Coronary artery (tissue), 2 donors: ENCODE measurements around the gene SEC24A.
"Not testable (repeated sequence)": the region's sequence is repeated elsewhere in the genome, so short reads cannot be mapped to it uniquely, and the experiment has no call there.

Experiments
- DNase-seq: peaks from one replicate; pipeline ENCODE4 v3.0.0-alpha.2; 2017; ENCODE audit warnings: low spot score
- H3K27ac ChIP-seq, 2 donors: fragments of 200-600 bp; sonication (generic); one replicate each; pipeline ENCODE4 v1.5.1; 2016 to 2019
- H3K4me3 ChIP-seq: fragments of 200-600 bp; sonication (generic); 2 replicates; pipeline ENCODE4 v1.5.1; 2016; ENCODE audit warnings: mild to moderate bottlenecking, moderate library complexity
- TF ChIP-seq, protein P1 (sequence below): fragments of 200-600 bp; sonication (generic); IDR thresholded peaks from one replicate; pipeline ENCODE4 v1.5.1; 2019; ENCODE audit warnings: antibody characterized with exemption

SEC24A gene

DNA sequence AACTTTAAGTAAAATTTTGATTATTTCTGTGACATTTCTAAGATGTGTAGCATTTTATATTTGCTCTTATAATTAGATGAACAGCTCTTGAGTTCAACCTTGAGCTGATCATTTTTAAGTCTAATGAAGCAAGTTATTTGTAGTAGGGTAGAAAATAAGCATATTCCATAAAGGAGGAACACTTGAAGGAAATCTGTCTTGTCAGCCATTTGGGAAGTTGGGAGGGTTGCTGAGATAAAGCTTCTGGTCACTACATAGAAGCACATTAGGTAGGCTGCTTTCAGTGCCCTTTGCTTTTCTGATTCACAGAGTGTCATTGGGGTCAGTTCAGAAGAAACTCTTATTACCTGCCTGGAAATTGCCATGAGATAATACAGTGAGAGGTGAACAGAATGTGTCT, 44.1 kb downstream of the SEC24A start:
- TF ChIP-seq, protein P1, sequence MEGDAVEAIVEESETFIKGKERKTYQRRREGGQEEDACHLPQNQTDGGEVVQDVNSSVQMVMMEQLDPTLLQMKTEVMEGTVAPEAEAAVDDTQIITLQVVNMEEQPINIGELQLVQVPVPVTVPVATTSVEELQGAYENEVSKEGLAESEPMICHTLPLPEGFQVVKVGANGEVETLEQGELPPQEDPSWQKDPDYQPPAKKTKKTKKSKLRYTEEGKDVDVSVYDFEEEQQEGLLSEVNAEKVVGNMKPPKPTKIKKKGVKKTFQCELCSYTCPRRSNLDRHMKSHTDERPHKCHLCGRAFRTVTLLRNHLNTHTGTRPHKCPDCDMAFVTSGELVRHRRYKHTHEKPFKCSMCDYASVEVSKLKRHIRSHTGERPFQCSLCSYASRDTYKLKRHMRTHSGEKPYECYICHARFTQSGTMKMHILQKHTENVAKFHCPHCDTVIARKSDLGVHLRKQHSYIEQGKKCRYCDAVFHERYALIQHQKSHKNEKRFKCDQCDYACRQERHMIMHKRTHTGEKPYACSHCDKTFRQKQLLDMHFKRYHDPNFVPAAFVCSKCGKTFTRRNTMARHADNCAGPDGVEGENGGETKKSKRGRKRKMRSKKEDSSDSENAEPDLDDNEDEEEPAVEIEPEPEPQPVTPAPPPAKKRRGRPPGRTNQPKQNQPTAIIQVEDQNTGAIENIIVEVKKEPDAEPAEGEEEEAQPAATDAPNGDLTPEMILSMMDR: no peak
- DNase-seq: no peak
- Histone ChIP-seq H3K4me3 (no peak overlapping the region), H3K27ac (no peak overlapping the region)

DNA sequence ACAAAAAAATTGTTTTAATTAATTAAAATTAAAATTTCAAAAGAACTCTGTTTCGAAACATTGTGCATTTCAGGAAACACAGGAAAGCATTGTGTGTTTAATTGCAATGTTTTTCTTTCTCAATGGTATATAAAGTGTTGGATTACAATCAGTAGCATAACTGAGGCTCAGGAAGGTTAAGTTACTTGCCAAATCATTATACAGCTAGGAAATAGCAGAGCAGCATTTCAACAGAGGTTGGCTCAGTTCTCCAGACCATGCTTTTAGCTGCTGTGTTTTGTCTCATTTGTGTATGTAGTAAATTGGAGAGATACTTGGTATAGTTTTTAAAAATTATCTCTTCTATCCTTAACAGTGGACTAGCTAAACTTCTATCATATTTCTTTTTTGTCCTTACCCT, 59.7 kb downstream of the SEC24A start:
- H3K27ac ChIP-seq: no peak overlapping the region
- no peak for DNase-seq
- TF ChIP-seq, protein P1: no peak
- no peak overlapping the region for H3K4me3 ChIP-seq

DNA sequence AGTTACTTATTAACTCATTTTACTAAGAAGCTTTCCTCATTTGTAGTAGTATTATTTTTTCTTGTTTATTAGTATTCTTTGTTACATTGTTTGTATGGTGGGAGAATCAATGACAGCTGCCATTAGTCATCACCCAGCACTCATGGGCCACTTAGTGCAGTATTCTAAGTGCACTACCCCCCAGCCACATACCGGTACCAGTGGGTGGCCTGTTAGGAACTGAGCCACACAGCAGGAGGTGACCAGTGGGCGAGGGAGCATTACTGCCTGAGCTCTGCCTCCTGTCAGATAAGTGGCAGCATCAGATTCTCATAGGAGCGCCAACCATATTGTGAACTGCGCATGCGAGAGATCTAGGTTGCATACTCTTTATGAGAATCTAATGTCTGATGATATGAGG, 65.5 kb downstream of the SEC24A start:
- no peak for DNase-seq
- TF ChIP-seq, protein P1: no peak
- no peak overlapping the region for H3K27ac ChIP-seq
- H3K4me3 ChIP-seq: no peak overlapping the region

DNA sequence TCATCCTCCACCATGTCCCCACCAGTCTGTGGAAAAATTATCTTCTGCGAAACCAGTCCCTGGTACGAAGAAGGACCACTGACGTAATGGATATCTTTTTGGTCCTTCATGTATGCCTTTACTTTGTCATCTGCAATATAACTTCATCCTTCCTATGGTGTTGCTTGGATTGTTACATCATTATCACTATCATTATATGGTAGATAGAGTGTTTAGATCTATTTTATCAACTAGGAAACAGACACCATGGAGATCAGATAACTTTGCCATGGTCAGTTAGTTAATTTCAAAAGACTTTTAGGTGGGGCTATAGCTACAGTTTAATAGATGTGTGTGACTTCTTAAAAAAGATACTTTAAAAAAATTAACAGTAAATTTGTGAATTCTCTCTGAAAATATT, 66.0 kb downstream of the SEC24A start:
- no peak overlapping the region for H3K4me3 ChIP-seq
- TF ChIP-seq, protein P1: no peak
- H3K27ac ChIP-seq: no peak overlapping the region
- DNase-seq: no peak

DNA sequence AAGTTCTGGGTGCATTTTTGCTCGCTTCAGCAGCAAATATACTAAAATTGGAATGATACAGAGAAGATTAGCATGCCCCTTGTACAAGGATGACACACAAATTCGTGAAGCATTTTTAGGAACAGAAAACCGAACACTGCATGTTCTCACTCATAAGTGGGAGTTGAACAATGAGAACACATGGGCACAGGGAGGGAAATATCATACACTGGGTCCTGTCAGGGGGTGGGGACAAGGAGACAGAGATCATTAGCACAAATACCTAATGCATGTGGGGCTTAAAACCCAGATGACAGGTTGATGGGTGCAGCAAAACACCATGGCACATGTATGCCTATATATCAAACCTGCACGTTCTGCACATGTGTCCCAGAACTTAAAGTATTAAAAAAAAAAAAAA, 66.9 kb downstream of the SEC24A start:
- H3K4me3 ChIP-seq, DNase-seq, H3K27ac ChIP-seq: not testable (repeated sequence)

DNA sequence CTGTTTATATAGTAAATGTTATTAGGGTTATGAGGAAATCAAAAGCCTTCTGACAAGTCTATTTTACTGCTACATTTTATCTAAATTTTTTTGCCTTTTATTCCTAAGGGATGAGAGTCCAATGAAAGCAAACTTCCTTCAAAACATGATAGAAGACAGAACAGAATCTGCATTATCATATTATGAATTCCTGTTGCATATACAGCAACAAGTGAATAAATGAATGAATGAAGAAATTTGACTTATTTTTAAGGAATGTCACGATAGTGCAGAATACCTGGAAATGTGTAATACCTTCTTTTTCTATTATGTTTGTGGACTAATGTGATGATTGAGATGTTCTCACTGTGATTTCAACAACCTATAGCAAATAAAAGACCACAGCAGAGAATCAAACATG, 76.3 kb downstream of the SEC24A start:
- DNase-seq: no peak
- Histone ChIP-seq H3K27ac (no peak overlapping the region), H3K4me3 (no peak overlapping the region)
- TF ChIP-seq, protein P1: no peak

DNA sequence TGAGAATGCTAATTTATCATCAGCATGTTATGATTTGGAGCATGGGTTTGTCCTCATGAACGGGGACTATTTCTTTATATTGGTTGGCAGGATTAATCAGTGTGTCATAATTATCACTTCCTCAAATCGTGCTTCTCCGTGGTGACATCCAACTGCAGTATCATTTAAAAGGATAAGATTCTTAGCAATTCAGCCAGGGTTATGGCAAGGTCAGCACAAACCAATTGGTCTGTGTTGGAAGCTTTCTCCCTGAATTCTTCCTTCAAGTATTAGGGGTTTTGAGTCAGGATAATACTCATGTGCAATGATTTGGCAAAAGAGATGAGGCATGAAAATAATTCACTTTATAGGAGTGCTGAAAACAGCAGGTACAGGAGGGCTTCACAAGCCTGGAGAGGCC, 84.2 kb downstream of the SEC24A start:
- no peak for DNase-seq
- TF ChIP-seq, protein P1: no peak
- H3K27ac ChIP-seq: no peak overlapping the region
- H3K4me3 ChIP-seq: no peak overlapping the region

DNA sequence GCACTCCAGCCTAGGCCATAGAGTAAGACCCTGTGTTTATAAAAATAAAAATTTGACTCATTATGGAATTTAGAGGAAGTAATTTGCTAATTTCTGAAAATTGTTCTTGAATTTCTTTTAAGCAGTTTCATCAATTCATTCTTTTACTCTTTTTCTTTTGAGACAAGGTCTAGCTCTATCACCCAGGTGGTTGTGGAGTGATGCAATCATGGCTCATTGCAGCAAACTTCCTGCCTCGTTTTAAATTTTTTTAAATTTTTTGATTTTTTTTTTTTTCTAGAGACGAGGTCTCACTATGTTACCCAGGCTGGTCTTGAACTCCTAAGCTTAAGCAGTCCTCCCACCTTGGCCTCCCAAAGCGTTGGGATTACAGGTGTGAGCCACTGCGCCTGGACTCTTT, 86.7 kb downstream of the SEC24A start:
- DNase-seq: no peak
- H3K27ac ChIP-seq: no peak overlapping the region
- no peak overlapping the region for H3K4me3 ChIP-seq
- TF ChIP-seq, protein P1: no peak
